NCI-H1436 treated with DMSO at 0.1 percent for 48 hours (cell line): ENCODE measurements around the gene IFITM10.

ENCODE experiments used
- DNase-seq: peaks from one replicate; lab custom pipeline; 2025; lab: John Stamatoyannopoulos, UW

IFITM10 gene

DNA sequence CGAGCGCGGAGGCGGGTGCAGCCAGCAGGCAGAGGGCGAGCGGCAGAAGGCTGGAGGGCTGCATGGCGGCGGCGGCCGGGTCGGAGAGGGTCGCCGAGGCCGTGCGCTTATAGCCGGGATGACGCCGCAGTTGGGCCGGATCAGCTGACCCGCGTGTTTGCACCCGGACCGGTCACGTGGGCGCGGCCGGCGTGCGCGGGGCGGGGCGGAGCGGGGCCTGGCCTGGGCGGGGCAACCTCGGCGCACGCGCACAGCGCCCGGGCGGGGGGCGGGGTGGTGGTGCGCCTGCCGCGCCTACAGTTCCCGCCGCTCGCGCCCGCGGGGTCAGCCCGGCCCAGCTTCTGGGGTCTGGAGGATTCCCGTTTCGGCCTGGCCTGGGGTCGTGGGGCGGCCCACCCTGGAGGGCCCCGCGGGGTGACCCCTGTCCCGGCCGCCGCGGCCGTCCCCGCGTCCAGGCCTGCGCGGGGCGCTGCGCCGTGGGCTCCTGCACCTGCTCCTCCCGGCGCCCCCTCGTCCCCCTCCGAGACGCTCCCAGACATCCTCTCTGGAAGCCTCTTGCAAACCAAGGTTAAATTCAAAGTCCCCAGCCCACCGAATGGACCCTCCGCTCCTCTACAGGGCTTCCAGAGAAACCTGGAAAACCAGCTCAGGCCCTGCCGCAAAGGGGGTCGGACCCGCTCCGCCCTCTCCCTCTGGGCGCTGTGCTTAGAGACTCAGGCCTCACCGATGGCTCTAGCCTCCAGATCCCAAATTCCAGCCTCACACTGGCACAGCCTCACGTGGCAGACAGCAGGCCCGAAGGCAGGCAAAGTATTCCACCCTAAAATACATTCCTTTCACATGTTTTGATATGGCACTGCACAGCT, 13.6 kb upstream of the IFITM10 start, which contains the start of gene CTSD:
TSS of gene CTSD (minus strand) at position 132 of the 866 bp plus-strand sequence. CDS start at position 64, 68 bp downstream.
- DNase-seq, result no peak

DNA sequence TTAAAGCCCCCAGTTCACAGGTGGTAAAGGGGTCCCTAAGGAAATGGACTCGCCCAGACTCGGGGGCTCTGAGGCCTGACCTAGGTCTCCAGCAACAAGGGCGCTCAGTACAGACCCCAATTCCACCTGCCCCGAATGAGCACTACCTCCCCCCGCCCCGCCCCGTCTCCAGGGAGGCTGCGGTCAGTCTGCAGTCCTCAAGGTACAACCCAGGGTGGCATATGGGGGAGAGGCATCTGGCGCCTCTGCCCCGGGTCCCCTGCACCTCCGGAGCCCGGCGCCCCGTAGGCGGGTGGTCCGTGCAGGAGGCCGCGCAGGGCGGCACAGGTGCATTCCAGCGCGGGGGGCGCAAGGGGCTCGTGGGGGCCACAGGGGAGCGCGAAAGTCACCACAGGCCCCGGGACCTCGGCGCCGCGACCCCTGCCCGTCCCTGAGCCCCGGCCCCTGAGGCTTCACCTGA, 13.0 kb upstream of the IFITM10 start:
- no peak for DNase-seq

DNA sequence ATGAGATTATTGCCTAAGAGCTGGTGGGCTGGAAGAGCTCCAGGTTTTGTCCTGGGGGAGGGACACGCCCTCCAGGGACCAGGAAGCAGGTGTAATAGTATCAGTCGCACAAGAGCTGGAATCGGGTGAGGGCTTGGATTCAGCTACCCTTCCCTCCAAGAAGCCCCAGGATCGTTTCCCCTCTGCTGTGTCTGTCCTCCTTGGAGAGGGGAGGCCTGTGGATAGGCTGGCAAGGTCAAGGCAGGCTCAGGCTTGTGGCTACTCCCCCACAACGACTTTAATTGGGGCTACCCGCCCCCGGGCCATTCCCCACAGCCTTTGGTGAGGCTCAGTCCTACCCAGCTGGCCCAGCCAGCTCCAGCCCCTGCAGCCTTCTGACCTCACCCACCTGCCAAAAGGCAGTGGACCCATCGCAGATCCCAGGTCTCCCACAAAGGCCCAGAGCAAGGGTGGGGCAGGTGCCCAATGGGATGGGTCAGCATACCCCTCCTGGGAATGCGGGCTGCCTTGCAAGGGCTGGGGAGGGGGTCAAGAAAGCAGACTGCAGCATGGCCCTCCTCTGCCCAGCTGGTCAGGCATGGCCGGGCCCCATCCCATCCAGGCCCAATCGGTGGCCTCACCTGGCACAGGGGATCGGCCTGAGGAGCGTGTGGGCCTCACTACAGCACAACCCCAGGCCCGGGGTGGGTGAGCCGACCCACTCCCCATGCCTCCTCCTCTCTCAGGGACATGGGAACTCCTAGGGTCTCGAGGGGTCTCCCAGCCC, 12.3 kb upstream of the IFITM10 start:
- DNase-seq, result no peak

GRCh38 chr11:1761857-1762536, 11.6 kb upstream of the IFITM10 start:
- DNase-seq, result no peak

DNA sequence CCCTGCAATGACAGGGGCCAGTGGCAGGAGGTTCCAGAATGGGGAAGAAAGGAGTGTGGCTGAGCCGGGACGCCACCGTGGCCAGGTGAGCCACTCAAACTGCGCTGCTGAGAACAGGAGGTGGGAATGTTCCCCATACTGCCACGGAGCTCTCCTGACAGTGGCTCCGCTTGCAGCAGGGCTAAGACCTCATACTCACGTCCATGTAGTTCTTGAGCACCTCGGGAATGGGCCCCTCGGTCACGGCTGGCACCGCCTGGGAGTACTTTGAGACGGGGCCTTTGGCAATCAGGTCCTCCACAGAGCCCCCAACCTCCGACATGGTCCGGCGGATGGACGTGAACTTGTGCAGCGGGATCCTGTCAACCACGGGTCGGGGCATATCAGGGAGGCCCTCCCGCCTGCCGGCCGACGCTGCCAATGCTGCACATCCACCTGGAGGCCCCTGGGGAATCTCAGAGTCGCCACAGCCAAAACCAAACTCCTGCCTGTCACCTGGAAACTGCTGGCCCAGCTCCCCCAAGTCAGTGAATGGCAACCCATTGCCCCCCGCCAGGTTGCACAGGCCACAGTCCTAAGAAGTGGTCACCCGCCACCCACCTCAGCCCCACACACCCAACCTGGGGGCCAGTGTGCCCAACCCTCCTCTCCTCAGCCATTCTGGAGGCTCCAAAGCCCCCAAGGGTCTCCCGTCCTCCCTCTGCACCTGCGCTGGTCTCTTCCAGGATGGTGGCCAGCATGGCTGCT, 10.9 kb upstream of the IFITM10 start:
- no peak for DNase-seq

GRCh38 chr11:1760351-1761109, 10.1 kb upstream of the IFITM10 start:
- no peak for DNase-seq

DNA sequence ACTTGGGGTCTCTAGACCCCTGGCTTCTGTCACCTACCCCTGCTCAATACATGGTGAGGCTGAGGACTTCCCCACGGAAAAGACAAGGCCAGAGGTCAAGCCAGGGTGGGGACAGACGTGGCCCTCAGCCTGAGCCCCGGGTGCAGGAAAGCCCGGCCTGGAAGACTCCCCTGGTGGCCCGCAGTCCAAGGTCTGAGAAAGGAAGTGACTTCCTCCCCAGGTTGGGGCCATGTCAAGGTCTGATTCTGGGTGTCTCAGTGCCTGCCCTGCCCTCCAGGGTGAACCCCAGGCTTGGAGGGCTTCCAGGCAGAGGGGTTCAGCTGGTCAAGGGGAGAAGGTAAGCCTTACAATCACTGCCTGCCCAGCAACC, 9.4 kb upstream of the IFITM10 start:
- DNase-seq, result no peak

DNA sequence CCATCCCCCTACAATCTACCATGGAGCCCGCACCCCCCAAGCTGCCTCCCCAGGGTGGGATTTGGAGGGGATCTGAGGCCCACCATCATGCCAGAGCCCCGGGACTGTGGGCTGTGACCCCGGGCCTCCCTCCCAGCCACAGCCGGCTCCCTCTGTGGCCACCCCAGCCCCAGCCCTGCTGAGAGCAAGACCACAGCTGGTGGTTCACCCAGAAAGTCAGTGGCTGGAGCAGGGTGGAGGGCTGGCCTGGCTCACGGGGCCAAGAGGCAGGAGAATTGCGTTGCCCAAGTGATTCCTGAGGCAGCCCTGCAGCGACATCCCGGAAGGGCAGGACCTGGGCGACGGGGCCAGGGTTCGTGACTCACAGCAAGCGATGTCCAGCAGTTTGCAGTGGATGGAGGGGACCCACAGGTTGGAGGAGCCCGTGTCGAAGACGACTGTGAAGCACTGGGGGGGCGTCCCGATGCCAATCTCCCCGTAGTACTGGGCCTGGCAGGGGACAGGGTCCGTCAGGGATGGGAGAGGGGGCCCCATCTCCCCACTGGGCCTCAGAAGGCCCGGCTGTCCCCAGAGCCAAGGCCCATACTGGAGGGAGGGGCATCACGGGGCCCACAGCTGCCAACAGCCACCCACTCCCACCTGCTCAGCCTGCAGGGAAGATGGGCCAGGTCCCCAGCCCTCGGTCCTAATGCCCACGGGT, 8.9 kb upstream of the IFITM10 start:
- DNase-seq, result no peak

DNA sequence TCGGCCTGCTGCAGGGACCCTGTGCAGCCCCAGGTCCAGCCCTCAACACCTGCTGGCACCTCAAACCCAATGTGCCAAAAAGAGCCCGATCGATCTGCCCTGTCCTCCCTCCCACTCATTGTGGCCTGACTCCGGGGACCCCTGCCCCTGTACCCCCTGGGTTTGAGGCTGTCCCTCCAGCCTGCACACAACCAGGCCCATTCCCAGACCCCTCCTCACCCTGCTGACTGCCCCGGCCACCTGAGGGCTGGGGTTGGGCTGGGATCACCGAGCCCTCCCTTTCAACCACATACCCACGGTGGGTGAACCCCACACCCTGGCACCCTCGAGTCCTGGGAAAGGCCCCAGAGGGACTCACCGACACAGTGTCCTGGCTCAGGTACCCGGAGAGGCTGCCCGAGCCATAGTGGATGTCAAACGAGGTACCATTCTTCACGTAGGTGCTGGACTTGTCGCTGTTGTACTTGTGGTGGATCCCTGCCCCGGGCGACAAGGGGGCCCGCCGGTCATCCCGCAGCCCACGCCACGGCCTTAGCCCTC, 8.3 kb upstream of the IFITM10 start:
- DNase-seq, result no peak

DNA sequence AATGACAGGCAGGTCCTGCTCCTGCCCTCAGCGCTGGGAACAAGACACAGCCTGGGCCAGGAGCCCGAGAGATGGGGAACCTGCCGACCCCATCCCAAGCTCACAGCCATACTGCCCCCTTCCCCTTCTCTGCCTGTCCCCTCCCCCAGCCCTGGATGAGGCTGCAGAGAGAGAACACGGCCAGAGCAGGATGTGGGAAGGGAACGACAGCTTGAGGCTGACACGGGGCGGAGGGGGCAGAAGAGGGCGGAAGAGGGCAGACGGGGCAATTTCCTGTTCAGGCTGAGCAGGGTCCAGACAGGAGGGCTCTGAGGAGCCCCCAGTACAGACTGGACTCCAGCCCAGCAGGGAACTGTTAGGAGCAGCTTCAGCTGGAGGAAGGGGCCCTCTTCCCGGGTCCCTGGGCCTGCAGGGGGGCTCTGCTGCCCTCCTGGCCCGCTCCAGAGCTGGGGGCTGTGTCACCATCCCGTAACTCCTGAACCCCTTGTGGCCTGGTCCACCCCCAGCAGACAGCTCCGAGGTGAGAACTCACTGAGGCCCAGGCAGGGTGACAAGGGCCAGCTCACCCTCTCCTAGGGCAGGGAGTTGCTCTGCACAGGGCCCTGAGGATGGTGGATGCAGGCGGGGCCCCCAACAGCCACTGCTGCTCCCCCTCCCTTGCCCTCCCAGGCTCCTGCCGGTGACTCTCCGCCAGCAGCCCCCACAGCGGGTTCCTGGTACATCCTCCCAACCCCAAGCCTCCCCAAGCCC, 7.6 kb upstream of the IFITM10 start:
- DNase-seq, result no peak

DNA sequence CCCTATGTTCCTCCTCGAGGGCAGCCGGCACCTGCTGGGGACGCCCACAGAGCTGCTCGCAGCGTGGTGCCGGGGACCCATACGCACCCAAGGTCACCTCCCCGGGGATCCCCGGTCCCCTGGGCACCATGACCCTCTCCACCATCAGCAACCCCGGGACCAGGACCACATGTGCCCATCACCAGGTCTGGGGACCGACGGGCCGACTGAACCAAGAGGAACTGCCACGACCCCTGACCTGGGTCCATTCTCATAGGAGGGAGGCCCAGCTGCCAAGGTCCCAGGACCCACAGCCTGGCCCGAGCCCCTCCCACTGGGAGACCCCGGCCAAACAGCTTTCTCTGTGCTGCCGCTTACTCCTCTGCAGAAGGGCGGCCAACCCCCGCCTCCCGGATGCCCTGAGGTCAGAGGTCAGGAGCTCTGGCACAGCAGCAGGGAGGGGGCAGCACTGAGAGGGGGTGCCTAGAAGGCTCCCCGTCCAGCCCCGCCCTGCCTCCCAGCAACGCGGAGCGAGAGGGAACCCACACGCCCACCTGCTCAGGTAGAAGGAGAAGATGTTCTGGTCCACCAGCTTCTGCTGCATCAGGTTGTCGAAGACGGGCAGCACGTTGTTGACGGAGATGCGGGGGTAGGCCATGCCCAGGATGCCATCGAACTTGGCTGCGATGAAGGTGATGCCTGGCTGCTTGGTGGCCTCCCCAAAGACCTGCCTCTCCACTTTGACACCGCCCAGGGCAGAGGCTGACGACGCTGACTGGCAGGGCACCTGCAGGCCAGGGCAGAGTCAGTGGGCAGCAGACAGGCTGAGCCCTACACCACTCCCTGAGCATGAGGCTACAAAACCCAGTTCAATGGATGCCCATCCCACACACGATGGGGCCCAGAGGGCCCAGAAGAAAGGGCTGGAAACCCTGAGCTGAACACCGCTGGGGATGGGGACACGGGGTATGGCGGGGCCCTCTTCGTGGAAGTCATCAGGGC, 6.7 kb upstream of the IFITM10 start:
- no peak for DNase-seq

GRCh38 chr11:1755692-1756561, 5.5 kb upstream of the IFITM10 start:
- DNase-seq, result no peak

DNA sequence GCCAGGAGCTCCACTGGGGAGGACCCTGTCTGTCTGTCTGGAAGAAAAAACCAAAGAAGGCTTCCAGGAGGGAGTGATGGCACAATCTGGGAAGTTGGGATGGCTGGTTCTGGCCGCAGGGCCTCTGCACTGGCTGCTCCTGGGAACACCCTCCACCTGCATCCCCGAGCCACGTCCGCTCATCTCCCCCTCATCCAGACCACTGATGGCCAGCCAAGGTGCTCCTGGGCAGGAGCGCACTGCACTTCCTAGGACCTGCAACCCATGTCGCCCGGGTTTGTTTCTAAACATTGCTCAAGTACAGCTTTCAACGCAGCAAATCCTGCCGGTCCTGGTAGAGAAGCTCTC, 4.9 kb upstream of the IFITM10 start:
- no peak for DNase-seq

GRCh38 chr11:1754376-1755150, 4.2 kb upstream of the IFITM10 start:
- DNase-seq, result no peak

- no peak for DNase-seq
These were observed 3.5 kb upstream of the IFITM10 start for GRCh38 chr11:1753929-1754305.

- DNase-seq, result no peak
These were observed 3.0 kb upstream of the IFITM10 start for GRCh38 chr11:1753229-1753928.
